Stimulated activated CD8-positive, alpha-beta memory T cell treated with anti-CD3 and anti-CD28 coated beads, Interleukin-7, amount 100 ng/mL, for 24 hours (primary cell): Measurements from ENCODE around the gene ZNF326.

Source experiments
- DNase-seq: peaks from one replicate; pipeline ENCODE4 v3.0.0-alpha.2; 2020; ENCODE audit warnings: low read depth

Gene ZNF326, protein sequence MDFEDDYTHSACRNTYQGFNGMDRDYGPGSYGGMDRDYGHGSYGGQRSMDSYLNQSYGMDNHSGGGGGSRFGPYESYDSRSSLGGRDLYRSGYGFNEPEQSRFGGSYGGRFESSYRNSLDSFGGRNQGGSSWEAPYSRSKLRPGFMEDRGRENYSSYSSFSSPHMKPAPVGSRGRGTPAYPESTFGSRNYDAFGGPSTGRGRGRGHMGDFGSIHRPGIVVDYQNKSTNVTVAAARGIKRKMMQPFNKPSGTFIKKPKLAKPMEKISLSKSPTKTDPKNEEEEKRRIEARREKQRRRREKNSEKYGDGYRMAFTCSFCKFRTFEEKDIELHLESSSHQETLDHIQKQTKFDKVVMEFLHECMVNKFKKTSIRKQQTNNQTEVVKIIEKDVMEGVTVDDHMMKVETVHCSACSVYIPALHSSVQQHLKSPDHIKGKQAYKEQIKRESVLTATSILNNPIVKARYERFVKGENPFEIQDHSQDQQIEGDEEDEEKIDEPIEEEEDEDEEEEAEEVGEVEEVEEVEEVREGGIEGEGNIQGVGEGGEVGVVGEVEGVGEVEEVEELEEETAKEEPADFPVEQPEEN

GRCh38 chr1:89994805-89995597 lies at the start of gene ZNF326:
TSS of gene ZNF326 (plus strand) at chr1:89995110. CDS start at chr1:89995258, 148 bp downstream.
- DNase-seq = peak; percentile 86

DNA sequence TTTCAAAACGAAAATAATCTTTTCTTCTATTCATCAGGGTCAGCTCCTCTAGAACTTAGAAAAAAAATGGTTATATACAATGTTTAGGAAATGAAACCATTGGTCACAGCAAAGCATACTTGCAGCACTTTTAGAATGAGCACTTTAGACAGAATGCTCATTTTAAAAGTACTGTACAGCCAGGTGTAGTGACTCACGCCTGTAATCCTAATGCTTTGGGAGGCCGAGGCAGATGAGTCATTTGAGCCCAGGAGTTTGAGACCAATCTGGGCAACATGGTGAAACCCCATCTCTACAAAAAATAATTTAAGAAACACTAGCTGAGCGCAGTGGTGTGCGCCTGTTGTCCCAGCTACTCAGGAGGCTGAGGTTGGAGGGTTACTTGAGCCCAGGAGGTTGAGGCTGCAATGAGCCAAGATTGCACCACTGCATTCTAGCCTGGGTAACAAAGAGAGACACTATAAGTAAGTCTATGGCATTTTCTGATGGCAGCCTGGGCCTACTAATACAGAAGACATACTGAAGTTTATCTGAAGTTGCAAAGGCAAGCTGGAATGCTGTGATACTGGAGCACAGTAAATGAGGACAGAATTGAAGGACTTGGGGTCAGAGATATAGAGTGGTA lies 48.9 kb upstream of the ZNF326 start:
- DNase-seq = no peak

DNA sequence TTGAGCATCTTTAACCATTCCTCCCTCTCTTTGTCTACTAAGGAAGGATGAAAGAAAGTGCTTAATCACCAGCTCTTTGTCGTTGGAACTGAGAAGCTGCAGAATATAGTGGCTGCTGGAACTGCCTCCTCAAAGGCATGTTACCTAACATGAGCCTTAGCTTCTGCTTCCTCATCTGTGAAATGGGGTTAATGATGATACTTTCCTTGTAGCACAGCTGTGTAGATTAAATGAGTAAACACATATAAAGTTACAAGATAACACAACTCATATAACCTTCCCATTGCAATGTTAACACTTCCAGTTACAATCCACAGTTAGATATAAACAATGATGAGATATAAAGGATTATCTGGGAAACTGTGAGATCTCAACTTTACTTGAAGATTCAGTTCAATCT lies 48.4 kb upstream of the ZNF326 start:
- DNase-seq = no peak

DNA sequence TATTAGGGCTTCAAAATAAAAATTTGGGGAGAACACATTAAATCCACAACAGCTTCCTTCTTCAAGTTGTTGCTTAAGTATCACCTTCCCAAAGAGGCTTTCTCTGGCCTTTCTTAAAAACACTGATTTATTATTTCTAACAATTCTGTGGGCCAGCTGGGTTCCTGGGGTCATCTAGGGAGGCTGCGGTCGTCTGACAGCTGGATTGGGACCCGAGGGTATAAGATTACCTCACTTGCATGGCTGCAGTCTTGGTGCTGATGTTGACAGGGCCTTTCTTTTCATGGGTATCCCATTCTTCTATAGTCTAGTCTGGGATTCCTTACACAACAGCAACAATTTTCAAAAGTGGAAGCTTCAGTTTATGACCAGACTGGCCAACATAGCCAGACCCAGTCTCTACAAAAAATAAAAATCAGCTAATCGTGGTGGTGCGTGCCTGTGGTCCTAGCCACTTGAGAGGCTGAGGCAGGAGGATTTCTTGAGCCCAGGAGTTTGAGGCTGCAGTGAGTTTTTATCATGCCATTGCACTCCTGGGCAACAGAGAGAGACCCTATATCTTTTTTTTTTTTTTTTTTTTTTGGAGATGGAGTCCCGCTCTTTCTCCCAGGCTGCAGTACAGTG lies 46.1 kb upstream of the ZNF326 start:
- no peak for DNase-seq

GRCh38 chr1:89949991-89950624 lies 44.8 kb upstream of the ZNF326 start:
- no peak for DNase-seq

GRCh38 chr1:89950703-89951102 lies 44.2 kb upstream of the ZNF326 start:
- no peak for DNase-seq

GRCh38 chr1:89951766-89952604 lies 42.9 kb upstream of the ZNF326 start:
- DNase-seq = no peak

DNA sequence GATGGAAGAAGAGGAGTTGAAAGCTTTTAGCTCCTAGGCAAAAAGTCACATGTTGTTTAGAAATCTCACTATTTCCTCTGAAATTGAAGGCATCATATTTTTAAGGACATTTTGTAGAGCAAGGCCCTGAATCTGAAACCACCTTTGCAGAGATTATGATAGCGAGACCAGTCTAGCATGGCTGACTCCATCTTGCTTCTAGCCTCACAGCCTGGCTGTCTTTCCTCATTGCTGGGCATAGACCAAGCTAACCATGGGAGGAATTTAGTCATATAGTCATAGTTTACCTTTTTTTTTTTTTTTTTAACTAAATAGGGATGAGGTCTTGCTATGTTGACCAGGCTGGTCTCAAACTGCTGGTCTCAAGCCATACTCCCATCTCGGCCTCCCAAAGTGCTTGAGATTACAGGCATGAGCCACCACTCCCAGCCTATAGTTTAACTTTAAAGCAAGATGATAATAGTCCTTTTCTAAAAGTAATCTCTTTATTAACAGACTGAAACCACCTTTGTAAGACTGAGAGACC lies 42.2 kb upstream of the ZNF326 start:
- DNase-seq = no peak

DNA sequence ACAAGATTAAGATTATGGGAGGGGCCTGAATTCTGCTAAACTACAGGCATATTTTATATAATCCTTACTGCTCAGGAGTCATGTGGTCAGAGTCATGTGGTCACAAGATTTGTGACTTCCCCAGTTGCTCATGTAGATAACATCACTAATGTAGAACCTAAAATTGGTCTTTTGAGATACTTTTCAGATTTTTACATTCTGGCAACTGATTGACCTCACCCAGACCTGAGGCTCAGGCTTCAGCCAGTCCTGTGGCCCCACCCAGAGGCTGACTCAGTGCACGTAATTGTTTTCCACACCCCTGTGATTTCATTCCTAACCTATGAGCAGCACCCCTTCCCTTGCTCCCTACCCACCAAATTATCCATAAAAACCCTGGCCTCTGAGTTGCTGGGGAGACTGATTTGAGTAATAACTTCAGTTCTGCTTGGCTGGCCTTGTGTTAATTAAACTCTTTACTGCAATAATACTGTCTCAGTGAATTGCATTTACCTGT lies 41.7 kb upstream of the ZNF326 start:
- no peak for DNase-seq

DNA sequence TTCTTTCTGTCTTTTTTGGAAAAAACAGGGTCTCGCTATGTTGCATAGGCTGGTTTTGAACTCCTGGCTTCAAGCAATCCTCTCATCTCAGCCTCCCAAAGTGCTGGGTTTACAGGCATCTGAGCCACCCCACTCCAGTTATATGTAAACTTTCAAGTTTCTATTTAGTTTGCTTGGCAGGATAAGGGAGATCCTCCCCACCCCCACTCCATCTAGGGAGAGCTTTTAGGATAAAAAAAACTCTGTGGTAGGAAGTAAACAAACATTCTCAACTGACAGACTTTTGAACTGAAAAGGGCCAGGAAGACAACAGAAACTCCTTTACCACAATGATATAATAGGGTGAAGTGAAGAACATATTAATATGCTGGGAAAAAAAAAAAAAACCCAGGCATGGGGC lies 41.0 kb upstream of the ZNF326 start:
- DNase-seq = no peak

GRCh38 chr1:89954401-89954800 lies 40.5 kb upstream of the ZNF326 start:
- DNase-seq = no peak

- DNase-seq = no peak
These were observed 39.4 kb upstream of the ZNF326 start for GRCh38 chr1:89955311-89956205.

GRCh38 chr1:89957107-89957506 lies 37.8 kb upstream of the ZNF326 start:
- DNase-seq = no peak

- DNase-seq = no peak
These were observed 35.9 kb upstream of the ZNF326 start for GRCh38 chr1:89958851-89959654.

DNA sequence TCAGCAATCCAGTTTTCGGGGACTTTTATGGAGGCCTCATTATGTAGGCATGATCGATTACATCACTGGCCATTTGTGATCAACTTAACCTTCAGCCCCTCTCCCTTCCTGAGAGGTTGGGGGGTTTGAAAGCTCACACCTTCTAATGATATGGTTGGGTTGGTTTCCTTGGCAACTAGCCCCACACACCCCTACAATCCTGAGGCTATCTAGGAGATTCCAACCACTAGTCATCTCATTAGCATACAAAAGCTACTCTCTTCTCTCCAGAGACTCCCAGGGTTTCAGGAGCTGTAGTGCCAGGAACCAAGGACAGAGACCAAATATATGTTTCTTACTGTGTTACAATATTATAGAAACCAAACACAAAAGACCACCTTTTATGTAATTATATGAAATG lies 35.2 kb upstream of the ZNF326 start:
- DNase-seq = no peak

- DNase-seq = no peak
These were observed 32.7 kb upstream of the ZNF326 start for GRCh38 chr1:89962024-89962741.

DNA sequence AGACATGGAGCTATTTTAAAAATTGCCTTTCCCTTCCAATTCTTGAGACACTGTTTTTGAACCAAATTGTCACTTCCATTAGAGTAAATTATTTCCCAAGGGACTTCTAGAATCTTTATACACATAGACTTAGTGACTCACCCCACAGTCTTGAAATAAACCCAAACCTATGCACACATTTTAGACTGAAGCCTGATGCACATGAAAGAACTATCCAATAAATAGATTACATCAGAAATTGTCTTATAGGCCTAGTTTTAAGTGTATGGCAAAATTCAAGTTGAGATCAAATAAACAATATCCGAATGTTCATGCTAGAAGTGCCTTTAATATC lies 32.2 kb upstream of the ZNF326 start:
- no peak for DNase-seq
